Stimulated activated memory B cell treated with anti-CD40 and anti-IgM and Interleukin-4, amounts not matched to agents 10 μg/mL and 1 μg/mL and 100 μg/mL, for 72 hours (primary cell): ENCODE measurements around the gene MLIP.

Source experiments
- ATAC-seq: fragments of 150-1000 bp; cut with Tn5 transposase; 2 replicates; pipeline ENCODE4 v1.10.0; 2021
- H3K27ac Mint-ChIP-seq: one replicate; pipeline ENCODE4 v1.8.0; 2022; ENCODE audit warnings: mild to moderate bottlenecking, mixed read lengths
- H3K27me3 Mint-ChIP-seq: one replicate; pipeline ENCODE4 v1.8.0; 2022; ENCODE audit warnings: mixed read lengths
- H3K36me3 Mint-ChIP-seq: one replicate; pipeline ENCODE4 v1.8.0; 2022; ENCODE audit warnings: mixed read lengths
- H3K4me1 Mint-ChIP-seq: one replicate; pipeline ENCODE4 v1.8.0; 2022; ENCODE audit warnings: mixed read lengths
- H3K4me3 Mint-ChIP-seq: one replicate; pipeline ENCODE4 v1.8.0; 2022; ENCODE audit warnings: mild to moderate bottlenecking, moderate library complexity, mixed read lengths
- H3K9me3 Mint-ChIP-seq: one replicate; pipeline ENCODE4 v1.8.0; 2022; ENCODE audit warnings: mixed read lengths

MLIP gene

GRCh38 chr6:54085541-54085940 is 25.7 kb upstream of the MLIP start:
- H3K27me3 Mint-ChIP-seq: no peaks in the 10 kb centered on the region
- H3K36me3 Mint-ChIP-seq: no peaks in the 10 kb centered on the region
- no peak for ATAC-seq
- no peaks in the 10 kb centered on the region for H3K4me1 Mint-ChIP-seq
- H3K4me3 Mint-ChIP-seq: no peak overlapping the region
- H3K27ac Mint-ChIP-seq: no peak overlapping the region
- no peaks in the 10 kb centered on the region for H3K9me3 Mint-ChIP-seq

DNA sequence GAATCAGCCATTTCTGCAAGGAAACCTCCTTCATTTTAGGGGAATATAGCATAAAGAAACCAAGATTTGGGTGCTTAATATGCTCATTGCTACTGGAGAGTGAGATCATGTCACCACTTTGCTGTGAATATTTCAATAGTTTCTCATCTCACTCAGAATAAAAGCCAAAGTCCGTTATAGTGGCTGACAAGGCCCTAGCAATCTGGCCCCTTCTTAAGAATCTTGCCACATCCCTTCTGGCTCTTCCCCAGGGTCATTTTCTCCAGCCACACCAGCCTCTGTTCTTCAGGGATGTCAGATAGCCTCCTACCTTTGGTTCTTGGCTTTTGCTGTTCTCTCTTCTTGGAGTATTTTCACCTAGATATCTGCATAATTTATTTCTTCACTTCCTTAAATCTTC is 24.8 kb upstream of the MLIP start:
- H3K27me3 Mint-ChIP-seq: no peaks in the 10 kb centered on the region
- no peak overlapping the region for H3K27ac Mint-ChIP-seq
- H3K9me3 Mint-ChIP-seq: no peaks in the 10 kb centered on the region
- no peak for ATAC-seq
- no peaks in the 10 kb centered on the region for H3K4me1 Mint-ChIP-seq
- H3K4me3 Mint-ChIP-seq: no peak overlapping the region
- H3K36me3 Mint-ChIP-seq: no peaks in the 10 kb centered on the region

- no peak for ATAC-seq
- H3K9me3 Mint-ChIP-seq: no peaks in the 10 kb centered on the region
- no peaks in the 10 kb centered on the region for H3K36me3 Mint-ChIP-seq
- H3K4me1 Mint-ChIP-seq: no peaks in the 10 kb centered on the region
- no peak overlapping the region for H3K4me3 Mint-ChIP-seq
- no peak overlapping the region for H3K27ac Mint-ChIP-seq
- H3K27me3 Mint-ChIP-seq: no peaks in the 10 kb centered on the region
These were observed 23.5 kb upstream of the MLIP start for GRCh38 chr6:54087721-54088120.

- Mint-ChIP-seq H3K27me3 (no peaks in the 10 kb centered on the region), H3K4me1 (no peaks in the 10 kb centered on the region), H3K27ac (no peak overlapping the region), H3K4me3 (no peak overlapping the region), H3K36me3 (no peaks in the 10 kb centered on the region), H3K9me3 (peaks cover 7% of the 10 kb centered on the region)
- no peak for ATAC-seq
These were observed 17.8 kb upstream of the MLIP start for GRCh38 chr6:54093326-54093948.

DNA sequence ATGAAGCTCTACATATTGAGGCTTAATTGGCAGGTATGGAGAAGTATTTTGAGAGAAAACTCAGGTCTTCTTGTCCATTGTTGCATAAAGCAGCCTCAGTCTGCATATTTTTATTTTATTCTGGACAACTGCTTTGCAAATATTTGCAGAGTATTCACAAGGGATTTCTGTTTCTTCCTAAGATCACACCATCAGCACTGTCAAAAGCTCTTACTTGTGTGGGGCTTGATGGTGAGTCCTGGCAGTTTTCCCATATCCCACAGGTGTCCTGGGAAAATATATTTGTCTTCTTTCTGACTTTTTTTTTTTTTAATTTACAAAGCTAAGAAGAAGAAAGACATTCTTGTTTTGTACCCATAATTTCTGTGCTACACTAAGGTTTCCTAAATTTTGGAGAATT is 16.9 kb upstream of the MLIP start:
- ATAC-seq: no peak
- Mint-ChIP-seq H3K27me3 (no peaks in the 10 kb centered on the region), H3K27ac (no peak overlapping the region), H3K36me3 (no peaks in the 10 kb centered on the region), H3K9me3 (peaks cover 7% of the 10 kb centered on the region), H3K4me3 (no peak overlapping the region), H3K4me1 (no peaks in the 10 kb centered on the region)

GRCh38 chr6:54094786-54095185 is 16.5 kb upstream of the MLIP start:
- Mint-ChIP-seq H3K27me3 (no peaks in the 10 kb centered on the region), H3K9me3 (peaks cover 7% of the 10 kb centered on the region), H3K4me1 (no peaks in the 10 kb centered on the region), H3K36me3 (no peaks in the 10 kb centered on the region), H3K27ac (no peak overlapping the region), H3K4me3 (no peak overlapping the region)
- ATAC-seq: no peak

DNA sequence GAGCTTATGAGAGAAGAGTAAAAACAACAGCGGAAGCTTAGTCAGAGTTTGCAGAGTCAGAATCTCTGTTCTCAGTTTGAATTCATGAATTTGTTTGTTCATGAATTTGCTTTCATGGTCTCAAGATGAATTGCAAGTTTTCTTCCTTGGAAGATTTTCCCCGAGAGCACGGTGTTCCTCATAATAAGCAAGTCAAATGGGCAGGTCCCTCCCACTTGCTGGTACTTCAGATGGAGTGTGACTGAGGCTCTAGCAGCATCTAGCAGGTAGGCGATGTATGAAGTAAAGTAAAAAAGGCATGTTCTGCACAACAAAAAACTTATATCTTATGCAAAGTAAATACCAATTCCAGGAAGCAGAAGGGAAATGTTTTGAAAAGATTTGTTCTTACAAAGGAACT is 15.5 kb upstream of the MLIP start:
- peaks cover 7% of the 10 kb centered on the region for H3K9me3 Mint-ChIP-seq
- ATAC-seq: no peak
- no peak overlapping the region for H3K27ac Mint-ChIP-seq
- H3K4me3 Mint-ChIP-seq: no peak overlapping the region
- no peaks in the 10 kb centered on the region for H3K4me1 Mint-ChIP-seq
- no peaks in the 10 kb centered on the region for H3K27me3 Mint-ChIP-seq
- H3K36me3 Mint-ChIP-seq: no peaks in the 10 kb centered on the region

- no peak overlapping the region for H3K27ac Mint-ChIP-seq
- ATAC-seq: no peak
These were observed 14.4 kb upstream of the MLIP start for GRCh38 chr6:54096811-54097210.

DNA sequence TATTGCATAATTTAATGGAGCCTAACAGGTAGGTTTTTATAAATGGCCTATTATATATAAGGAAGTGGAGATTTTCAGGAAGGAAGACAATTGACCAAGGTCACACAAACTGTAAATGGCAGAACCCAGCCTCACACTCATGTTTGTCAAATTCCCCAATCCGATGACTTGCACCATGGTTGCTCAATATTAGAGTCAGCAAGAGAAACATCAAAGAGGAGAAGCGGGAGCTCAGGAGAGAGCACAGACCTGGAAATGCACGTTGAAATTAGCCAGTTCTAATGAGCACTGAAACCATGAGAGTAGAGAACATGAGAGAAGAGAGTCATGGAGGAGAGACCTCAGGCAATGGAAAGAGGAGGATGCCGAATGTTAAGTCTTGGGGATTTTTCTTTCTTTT is 13.5 kb upstream of the MLIP start:
- no peak for ATAC-seq
- no peaks in the 10 kb centered on the region for H3K27me3 Mint-ChIP-seq
- no peak overlapping the region for H3K4me3 Mint-ChIP-seq
- no peaks in the 10 kb centered on the region for H3K4me1 Mint-ChIP-seq
- no peak overlapping the region for H3K27ac Mint-ChIP-seq
- H3K36me3 Mint-ChIP-seq: no peaks in the 10 kb centered on the region
- peaks cover 7% of the 10 kb centered on the region for H3K9me3 Mint-ChIP-seq

More at GRCh38 chr6:54096811-54097210, 14.4 kb upstream of the MLIP start:
- Mint-ChIP-seq H3K4me3 (no peak overlapping the region), H3K36me3 (no peaks in the 10 kb centered on the region), H3K27me3 (no peaks in the 10 kb centered on the region), H3K4me1 (no peaks in the 10 kb centered on the region), H3K9me3 (peaks cover 7% of the 10 kb centered on the region)

- no peak overlapping the region for H3K4me3 Mint-ChIP-seq
- no peaks in the 10 kb centered on the region for H3K4me1 Mint-ChIP-seq
- no peaks in the 10 kb centered on the region for H3K36me3 Mint-ChIP-seq
- H3K27me3 Mint-ChIP-seq: no peaks in the 10 kb centered on the region
- no peak for ATAC-seq
- no peak overlapping the region for H3K27ac Mint-ChIP-seq
- peaks cover 7% of the 10 kb centered on the region for H3K9me3 Mint-ChIP-seq
These were observed 12.7 kb upstream of the MLIP start for GRCh38 chr6:54098450-54099044.

DNA sequence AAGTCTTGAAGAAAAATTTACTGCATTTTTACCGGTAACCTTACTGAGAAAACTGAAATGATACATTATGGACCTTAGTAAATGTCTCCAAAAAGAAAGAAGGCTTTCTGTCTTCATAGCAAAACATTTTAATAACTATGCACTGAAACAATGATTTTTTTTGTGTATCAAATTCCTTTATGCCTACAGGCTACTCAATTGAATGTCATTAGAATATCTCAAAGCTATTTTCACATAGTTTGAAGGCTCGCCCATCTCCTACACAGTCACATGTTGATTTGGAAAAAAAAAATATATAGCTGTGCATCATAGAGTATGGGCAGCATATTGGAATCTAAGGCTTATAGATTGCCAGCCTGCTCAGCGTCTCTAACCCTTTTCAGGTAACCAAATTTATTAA is 12.0 kb upstream of the MLIP start:
- no peaks in the 10 kb centered on the region for H3K4me1 Mint-ChIP-seq
- H3K36me3 Mint-ChIP-seq: no peaks in the 10 kb centered on the region
- peaks cover 7% of the 10 kb centered on the region for H3K9me3 Mint-ChIP-seq
- H3K4me3 Mint-ChIP-seq: no peak overlapping the region
- no peak overlapping the region for H3K27ac Mint-ChIP-seq
- no peaks in the 10 kb centered on the region for H3K27me3 Mint-ChIP-seq
- no peak for ATAC-seq

- Mint-ChIP-seq H3K4me3 (no peak overlapping the region), H3K36me3 (no peaks in the 10 kb centered on the region), H3K27me3 (no peaks in the 10 kb centered on the region)
These were observed 10.7 kb upstream of the MLIP start for GRCh38 chr6:54100411-54101006.

GRCh38 chr6:54102238-54102637 is 9.0 kb upstream of the MLIP start:
- Mint-ChIP-seq H3K27ac (no peak overlapping the region), H3K27me3 (no peaks in the 10 kb centered on the region), H3K9me3 (peaks cover 7% of the 10 kb centered on the region), H3K4me1 (no peaks in the 10 kb centered on the region), H3K36me3 (no peaks in the 10 kb centered on the region), H3K4me3 (no peak overlapping the region)
- ATAC-seq: no peak

More at GRCh38 chr6:54100411-54101006, 10.7 kb upstream of the MLIP start:
- no peaks in the 10 kb centered on the region for H3K4me1 Mint-ChIP-seq
- H3K9me3 Mint-ChIP-seq: peaks cover 9% of the 10 kb centered on the region
- H3K27ac Mint-ChIP-seq: no peak overlapping the region
- no peak for ATAC-seq

GRCh38 chr6:54103497-54103896 is 7.7 kb upstream of the MLIP start:
- no peak overlapping the region for H3K4me3 Mint-ChIP-seq
- no peaks in the 10 kb centered on the region for H3K36me3 Mint-ChIP-seq
- H3K4me1 Mint-ChIP-seq: no peaks in the 10 kb centered on the region
- no peak for ATAC-seq
- H3K27ac Mint-ChIP-seq: no peak overlapping the region
- H3K27me3 Mint-ChIP-seq: no peaks in the 10 kb centered on the region
- H3K9me3 Mint-ChIP-seq: peaks cover 4% of the 10 kb centered on the region

DNA sequence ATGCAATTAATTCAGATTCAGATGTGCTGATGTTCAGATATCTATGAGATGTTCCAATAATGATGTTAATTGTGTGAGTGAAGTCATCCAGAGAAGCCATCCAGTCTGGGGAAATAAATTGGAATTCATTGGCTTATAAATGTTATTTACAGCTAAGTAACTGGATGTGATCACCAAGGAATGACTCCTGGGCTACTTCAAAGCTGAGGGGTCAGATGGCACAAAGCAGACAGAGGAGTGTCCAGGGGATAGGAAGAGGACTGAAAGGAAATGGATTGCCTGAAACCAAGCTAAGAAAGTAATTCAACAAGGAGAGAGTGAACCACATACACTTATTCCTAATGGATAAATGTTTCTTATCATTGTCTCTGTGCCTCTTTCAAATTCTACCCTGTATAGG is 4.5 kb upstream of the MLIP start:
- no peaks in the 10 kb centered on the region for H3K36me3 Mint-ChIP-seq
- peaks cover 4% of the 10 kb centered on the region for H3K9me3 Mint-ChIP-seq
- ATAC-seq: no peak
- no peaks in the 10 kb centered on the region for H3K27me3 Mint-ChIP-seq
- no peak overlapping the region for H3K4me3 Mint-ChIP-seq
- H3K27ac Mint-ChIP-seq: no peak overlapping the region
- no peaks in the 10 kb centered on the region for H3K4me1 Mint-ChIP-seq

DNA sequence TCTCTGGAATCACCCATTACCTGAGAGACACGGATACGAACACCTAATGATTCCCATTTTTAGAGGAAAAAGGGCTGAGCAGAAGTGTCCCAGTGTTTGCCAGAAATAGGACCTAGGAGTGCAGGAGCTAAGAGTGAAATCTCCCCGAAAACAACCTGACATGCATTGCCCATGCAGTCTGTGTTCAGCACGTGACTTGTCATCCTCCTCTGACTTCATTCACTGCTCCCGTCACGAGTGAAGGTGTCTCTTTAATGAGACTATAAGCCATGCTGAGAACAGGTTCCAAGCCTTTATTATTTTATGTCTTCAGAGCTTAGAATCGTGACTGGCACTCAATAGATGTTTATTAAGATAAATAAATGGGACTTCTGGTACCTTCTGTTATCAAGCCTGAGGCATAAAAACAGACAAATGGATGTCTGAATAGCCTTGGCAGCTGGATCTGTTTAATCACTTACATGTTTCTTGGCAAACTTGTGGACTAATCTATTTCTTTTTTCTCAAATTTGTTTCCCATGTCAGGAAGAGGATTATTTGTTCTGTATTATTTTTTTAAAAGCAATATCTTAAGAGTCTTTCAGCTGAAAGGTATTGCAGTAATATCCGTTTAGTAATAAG is 3.7 kb upstream of the MLIP start:
- Mint-ChIP-seq H3K4me1 (no peaks in the 10 kb centered on the region), H3K27me3 (no peaks in the 10 kb centered on the region), H3K4me3 (no peak overlapping the region), H3K36me3 (no peaks in the 10 kb centered on the region), H3K27ac (no peak overlapping the region), H3K9me3 (peaks cover 4% of the 10 kb centered on the region)
- ATAC-seq: no peak
